ENCODE measurements around the gene ENO3.

Gene ENO3

GRCh38 chr17:4937553-4937952, 13.4 kb upstream of the ENO3 start:
- no peak for DNase-seq (ENCODE audit: low read depth)

DNA sequence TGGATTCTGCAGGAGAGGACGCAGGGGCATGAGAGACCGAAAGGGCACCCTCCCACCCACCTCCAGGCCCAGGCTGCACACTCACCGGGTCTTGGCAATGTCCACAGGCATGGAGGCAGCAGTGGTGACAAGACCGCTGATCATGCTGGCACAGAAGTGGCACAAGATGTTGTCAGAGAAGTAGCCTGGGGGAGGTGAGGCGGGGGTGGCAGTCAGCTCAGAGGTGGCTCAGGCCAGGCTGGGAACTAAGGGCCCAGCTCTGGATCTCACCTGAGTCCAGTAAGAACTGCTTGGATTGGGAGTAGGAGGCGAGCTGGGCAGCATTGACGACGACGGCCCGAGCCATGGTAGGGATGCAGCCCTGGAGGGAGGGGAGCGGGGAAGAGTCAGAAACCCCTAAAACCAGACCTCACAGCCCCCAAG, 12.8 kb upstream of the ENO3 start:
- no peak for DNase-seq (ENCODE audit: low read depth)

DNA sequence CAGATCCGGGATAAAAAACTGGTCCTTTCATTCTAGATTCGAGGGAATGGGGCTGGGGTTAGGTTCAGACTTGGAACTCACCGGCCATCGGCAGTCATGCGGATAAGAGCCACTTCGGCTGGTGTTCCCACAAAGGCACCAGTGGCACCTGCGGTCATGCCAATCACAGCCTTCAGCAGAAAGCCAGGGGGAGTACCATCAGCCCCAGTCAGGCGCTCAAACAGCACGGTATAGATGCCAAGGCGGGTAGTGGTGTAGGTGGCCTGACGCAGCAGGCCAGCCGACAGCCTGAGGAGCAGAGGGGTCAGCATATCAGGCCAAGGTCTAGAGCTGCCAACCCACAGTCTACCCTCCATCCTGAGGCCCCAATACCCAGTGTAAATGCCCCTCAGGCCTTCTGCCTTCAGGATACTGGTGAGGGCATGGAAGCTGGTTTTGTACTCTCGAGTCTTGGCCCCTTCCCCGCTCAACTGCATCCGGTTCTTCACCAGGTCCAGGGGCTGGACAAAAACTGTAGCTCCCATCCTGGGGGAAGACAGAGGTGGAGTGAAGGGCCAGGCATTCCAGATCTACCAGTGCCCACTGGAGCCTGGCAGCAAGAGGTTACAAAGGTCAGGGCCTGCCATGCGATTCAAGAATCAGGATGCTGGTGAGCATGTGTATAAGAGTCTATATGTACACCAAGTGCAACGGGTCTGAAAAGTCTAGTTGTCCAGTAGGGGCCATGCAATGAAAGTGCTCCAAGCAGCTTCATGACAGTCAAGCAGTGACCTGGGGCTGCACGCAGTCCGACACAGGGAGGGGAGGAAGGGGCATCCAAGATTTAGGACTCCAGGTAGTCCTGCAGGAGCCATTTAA, 12.0 kb upstream of the ENO3 start:
- no peak for DNase-seq (ENCODE audit: low read depth)

DNA sequence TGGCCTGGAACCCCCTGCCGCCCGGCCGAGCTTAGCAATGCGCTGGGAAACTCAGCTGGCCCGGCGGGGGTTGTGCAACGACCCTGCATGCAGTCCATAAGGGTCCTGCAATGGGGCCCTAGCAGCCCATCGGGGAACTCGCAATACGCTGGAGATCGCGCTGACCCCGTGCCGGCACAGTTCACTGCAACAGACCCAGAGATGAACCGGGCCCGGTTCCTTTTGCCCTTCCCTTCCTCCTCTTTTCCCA, 11.4 kb upstream of the ENO3 start:
- no peak for DNase-seq (ENCODE audit: low read depth)

GRCh38 chr17:4939796-4940554, 10.9 kb upstream of the ENO3 start, which contains the start of the genes RNF167 and SLC25A11:
TSS of gene RNF167 (plus strand) at chr17:4940268. CDS start at chr17:4940910, 642 bp downstream.
TSS of gene SLC25A11 (minus strand) at chr17:4940046. CDS start at chr17:4939910, 136 bp downstream.
- peak; percentile 98 for DNase-seq (ENCODE audit: low read depth)

GRCh38 chr17:4940555-4941318, 10.2 kb upstream of the ENO3 start:
- no peak for DNase-seq (ENCODE audit: low read depth)

DNA sequence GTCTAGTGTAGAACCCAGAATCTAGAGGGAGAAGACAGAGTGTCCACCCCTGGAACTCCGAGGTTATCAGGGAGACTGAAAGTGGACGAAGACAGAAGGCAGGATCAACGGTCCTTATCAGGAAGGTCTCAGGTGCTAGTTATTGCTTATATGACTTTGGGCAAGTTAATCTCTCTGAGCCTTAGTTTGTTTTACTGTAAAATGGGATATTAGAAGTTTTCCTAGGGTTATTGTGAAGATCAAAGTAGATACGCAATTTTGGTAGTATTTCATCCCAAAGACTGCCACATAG, 9.7 kb upstream of the ENO3 start:
- no peak for DNase-seq (ENCODE audit: low read depth)

GRCh38 chr17:4942760-4943508, 8.0 kb upstream of the ENO3 start:
- DNase-seq (ENCODE audit: low read depth), result no peak

DNA sequence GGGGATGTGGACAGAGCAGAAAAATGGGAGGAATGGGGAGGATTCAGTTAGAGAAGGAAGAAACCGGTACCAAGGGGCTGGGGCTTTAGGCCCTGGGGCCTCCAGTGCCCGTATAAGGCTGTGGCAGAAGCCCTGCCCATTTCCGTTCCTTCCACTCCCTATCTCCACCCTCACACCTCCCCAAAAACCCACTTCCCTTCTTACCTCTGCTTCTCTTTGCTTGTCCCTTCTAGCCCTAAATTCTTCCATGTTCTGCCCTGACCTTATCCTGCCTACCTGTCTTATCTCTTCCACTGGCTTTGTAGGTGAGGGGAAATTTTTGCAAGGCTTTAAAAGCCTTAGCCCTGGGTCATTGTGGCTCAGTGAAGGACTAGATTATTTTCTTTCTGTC, 6.8 kb upstream of the ENO3 start:
- no peak for DNase-seq (ENCODE audit: low read depth)

GRCh38 chr17:4944554-4945175, 6.3 kb upstream of the ENO3 start:
- no peak for DNase-seq (ENCODE audit: low read depth)

DNA sequence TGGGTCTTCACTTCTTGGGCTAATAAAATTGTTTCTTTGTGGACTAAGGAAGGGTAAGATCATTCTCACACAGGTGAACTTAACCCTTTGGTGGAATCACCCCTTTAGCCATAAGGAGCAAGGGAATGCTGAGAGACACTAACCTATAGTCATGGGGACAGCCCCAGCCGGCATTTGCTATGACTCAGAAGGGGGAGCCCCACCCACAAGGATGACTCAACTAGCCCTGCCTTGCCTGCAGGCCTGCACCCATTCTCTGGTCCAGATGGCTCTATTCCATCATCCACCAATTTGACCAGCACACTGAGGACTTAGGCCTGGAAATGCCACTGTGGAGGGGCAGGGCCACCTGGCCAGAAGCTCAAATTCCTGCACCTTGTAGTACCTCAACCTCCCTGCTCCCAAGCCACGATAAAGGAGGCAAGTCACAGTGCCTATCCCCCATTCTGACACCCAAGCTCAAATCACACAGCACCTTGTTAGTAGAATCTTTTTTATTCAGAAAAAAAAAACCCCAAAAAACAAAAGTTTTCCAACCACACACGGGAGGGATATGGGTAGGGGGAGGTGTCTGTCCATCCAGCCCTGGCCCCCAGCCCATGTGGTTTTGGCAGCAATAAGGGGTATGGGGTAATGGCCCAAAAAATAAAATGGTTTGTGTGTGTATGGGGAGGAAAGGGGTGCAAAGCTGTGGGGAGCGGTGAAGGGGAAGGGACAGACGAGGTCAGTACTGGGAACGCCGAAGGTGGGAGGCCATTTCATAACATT, 5.6 kb upstream of the ENO3 start:
- DNase-seq (ENCODE audit: low read depth), result peak; percentile 67

DNA sequence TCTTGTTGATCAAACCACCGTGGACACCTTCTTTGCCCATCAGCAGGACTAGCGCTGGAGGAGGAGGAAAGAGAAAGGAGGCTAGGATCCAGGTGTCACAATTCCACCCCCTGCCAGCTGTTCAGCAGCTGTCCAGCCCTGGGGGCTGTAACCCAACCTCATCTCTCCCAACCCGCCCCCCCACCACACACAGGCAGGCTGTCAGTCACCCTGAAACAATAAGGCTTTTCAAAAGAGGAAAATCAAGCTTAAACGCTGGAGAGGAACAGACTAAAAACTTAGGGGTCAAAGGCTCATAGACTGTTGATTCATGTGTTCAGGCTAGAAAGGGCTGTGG, 5.0 kb upstream of the ENO3 start:
- DNase-seq (ENCODE audit: low read depth), result no peak

DNA sequence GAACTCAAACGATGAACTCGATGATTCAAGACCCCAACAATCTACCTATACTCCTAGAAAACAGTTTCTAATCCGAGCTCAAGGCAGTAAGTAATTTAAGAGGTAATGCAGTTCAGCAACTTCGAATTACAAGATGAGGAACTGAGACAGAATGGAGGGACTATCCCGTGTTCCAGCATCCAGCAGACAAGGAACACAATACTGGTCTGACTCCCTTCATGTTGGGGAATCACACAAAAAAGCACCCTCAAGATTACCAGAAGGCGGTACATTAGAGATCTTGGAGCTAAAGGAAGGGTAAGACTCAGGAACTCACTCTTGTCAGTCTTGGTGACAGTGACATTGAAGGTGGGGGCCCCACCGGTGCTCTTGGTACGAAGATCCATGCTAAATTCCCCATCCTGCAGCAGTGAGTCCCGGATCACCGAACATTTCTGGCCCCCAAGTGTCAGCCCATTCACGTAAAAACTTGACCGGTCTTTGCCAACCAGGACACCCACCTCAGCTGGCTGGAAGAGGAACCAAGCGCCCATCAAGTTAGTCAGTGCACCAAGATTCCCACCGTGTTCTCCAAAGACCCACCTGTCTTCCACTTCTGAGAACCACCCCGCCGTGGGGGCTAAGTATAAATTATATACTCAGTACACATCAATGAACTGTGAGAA, 4.5 kb upstream of the ENO3 start:
- DNase-seq (ENCODE audit: low read depth), result no peak

- no peak for DNase-seq (ENCODE audit: low read depth)
Measured at GRCh38 chr17:4947010-4947410, 3.9 kb upstream of the ENO3 start.

GRCh38 chr17:4947411-4948165, 3.3 kb upstream of the ENO3 start:
- DNase-seq (ENCODE audit: low read depth), result no peak

DNA sequence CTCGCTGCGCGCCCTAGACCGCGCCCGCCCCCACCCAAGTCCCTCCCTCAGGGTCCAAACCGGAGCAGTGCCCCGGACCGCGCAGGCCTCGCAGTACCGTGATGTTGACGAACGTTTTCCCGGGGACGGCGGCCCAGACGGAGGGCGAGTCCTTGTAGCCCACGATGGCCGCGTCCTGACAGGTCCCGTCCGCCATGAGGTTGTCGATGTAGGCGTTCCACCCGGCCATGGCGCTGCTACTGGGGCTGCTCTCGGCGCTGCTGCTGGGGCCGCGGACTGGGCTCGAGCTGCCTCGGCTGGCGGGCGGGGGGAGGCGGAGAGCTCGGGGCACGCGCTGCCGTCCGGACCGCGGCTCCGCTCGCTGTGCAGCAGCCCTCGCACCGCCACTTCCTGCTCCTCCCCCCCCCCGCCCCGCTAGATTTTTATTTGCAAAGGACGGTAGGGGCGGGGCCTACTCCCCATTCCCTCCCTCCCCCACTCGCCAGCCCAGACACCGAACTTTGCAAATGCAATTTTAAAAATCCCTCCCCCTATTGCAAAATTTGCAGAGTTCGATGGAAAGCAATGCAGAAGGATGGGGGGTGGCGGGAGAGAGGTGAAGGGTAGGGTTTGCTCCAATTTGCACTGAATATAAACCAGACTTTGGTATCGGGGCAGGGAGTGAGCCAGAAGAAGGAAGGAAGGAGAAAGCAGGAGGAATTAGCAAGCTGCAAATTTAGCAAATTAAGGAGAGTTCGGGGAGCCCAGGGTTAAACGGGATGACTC, 2.6 kb upstream of the ENO3 start, which contains the start of gene PFN1:
Gene PFN1, minus strand, starts transcription at position 365 of the 765 bp plus-strand sequence. Its CDS starts 136 bp downstream, at position 229.
- DNase-seq (ENCODE audit: low read depth), result no peak

DNA sequence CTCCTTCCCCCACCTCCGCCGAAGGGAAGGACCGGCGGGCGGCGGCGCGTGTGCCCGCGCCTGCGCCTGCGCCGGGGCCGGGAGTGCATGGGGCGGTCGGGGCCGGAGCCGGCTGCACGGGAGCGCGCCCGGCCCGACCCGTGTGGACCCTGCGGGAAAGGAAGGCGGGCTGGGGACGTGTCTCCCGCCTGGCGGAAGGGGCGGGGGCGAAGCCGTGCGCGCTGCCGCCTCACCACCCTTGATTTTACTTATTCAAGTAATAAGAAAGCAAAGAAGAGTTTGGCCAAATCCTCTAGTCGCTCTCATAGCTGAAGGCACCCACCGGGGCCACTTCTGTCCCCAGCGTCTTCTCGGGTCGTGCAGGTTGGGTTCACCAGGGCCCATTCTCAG, 2.0 kb upstream of the ENO3 start:
- no peak for DNase-seq (ENCODE audit: low read depth)

GRCh38 chr17:4949321-4950074, 1.4 kb upstream of the ENO3 start:
- DNase-seq (ENCODE audit: low read depth), result no peak

Data from non-pigmented ciliary epithelial cell (primary cell).